ENCODE results near the gene HAO1. TPM values are rescaled to one million over a fixed set of nuclear protein-coding genes. Genes with fewer than 3 reads are reported as not detected.
"Not testable (repeated sequence)": the region's sequence is repeated elsewhere in the genome, so short reads cannot be mapped to it uniquely, and the experiment has no call there.

HAO1 gene
- total RNA-seq, 1 donor from 2014 or later = not detected

- Histone ChIP-seq H3K9ac (no peak overlapping the region), H2AFZ (replicated peaks) (no peak overlapping the region), H3K4me3 (no peak overlapping the region), H3K9me3 (ENCODE audit: low read depth) (no peaks in the 10 kb centered on the region), H3F3A (ENCODE audit: low read depth) (no peaks in the 10 kb centered on the region), H4K20me1 (ENCODE audit: low read depth) (no peaks in the 10 kb centered on the region), H3K4me2 (no peak overlapping the region), H3K79me2 (ENCODE audit: low read depth) (no peaks in the 10 kb centered on the region), H3K27ac (no peak overlapping the region), H3K4me1 (no peaks in the 10 kb centered on the region), H3K36me3 (no peaks in the 10 kb centered on the region), H3K27me3 (no peaks in the 10 kb centered on the region)
- DNase-seq (ENCODE audit: low spot score) = no peak
- Mint-ChIP-seq H3K27me3 (ENCODE audit: insufficient read depth, low read depth) (no peaks in the 10 kb centered on the region), H3K4me1 (peaks cover 4% of the 10 kb centered on the region), H3K36me3 (no peaks in the 10 kb centered on the region), H3K27ac (no peak overlapping the region), H3K9me3 (no peaks in the 10 kb centered on the region), H3K4me3 (no peak overlapping the region)
- TF ChIP-seq CTCF (IDR thresholded peaks at IDR 0.05) (no peak), EZH2 (IDR thresholded peaks at IDR 0.05) (no peak), EZH2phosphoT487 (IDR thresholded peaks at IDR 0.05) (no peak)
These were observed 98.8 kb downstream of the HAO1 start for GRCh38 chr20:7841291-7841970.

GRCh38 chr20:7836076-7836475, 104.2 kb downstream of the HAO1 start:
- H3K4me3 Mint-ChIP-seq = no peak overlapping the region
- no peak overlapping the region for H3K27ac Mint-ChIP-seq
- H3K9me3 Mint-ChIP-seq = peaks cover 5% of the 10 kb centered on the region
- H3K27me3 ChIP-seq = no peaks in the 10 kb centered on the region
- no peak overlapping the region for H3K4me2 ChIP-seq
- H4K20me1 ChIP-seq (ENCODE audit: low read depth) = no peaks in the 10 kb centered on the region
- no peaks in the 10 kb centered on the region for H3K79me2 ChIP-seq (ENCODE audit: low read depth)
- no peaks in the 10 kb centered on the region for H3F3A ChIP-seq (ENCODE audit: low read depth)
- H3K9ac ChIP-seq = no peak overlapping the region
- H3K36me3 Mint-ChIP-seq = no peaks in the 10 kb centered on the region
- no peak overlapping the region for H2AFZ ChIP-seq (replicated peaks)
- no peak for TF ChIP-seq CTCF (IDR thresholded peaks at IDR 0.05)
- no peak for TF ChIP-seq EZH2phosphoT487 (IDR thresholded peaks at IDR 0.05)
- TF ChIP-seq EZH2 (IDR thresholded peaks at IDR 0.05) = no peak
- no peak overlapping the region for H3K4me3 ChIP-seq
- no peak for DNase-seq (ENCODE audit: low spot score)
- H3K27ac ChIP-seq = no peak overlapping the region
- no peaks in the 10 kb centered on the region for H3K9me3 ChIP-seq (ENCODE audit: low read depth)
- H3K4me1 Mint-ChIP-seq = no peaks in the 10 kb centered on the region
- no peaks in the 10 kb centered on the region for H3K4me1 ChIP-seq
- no peaks in the 10 kb centered on the region for H3K36me3 ChIP-seq
- H3K27me3 Mint-ChIP-seq (ENCODE audit: insufficient read depth, low read depth) = no peaks in the 10 kb centered on the region

GRCh38 chr20:7834441-7834840, 105.8 kb downstream of the HAO1 start:
- H3K9ac ChIP-seq; H3K4me1 Mint-ChIP-seq; H3K27me3 ChIP-seq; DNase-seq (ENCODE audit: low spot score); H3K4me3 ChIP-seq; H2AFZ ChIP-seq (replicated peaks); H3F3A ChIP-seq (ENCODE audit: low read depth); H3K27ac Mint-ChIP-seq; H3K36me3 ChIP-seq; H3K9me3 ChIP-seq (ENCODE audit: low read depth); H3K4me1 ChIP-seq; H3K4me2 ChIP-seq; H3K36me3 Mint-ChIP-seq; H4K20me1 ChIP-seq (ENCODE audit: low read depth); H3K27ac ChIP-seq; H3K4me3 Mint-ChIP-seq; H3K9me3 Mint-ChIP-seq; H3K79me2 ChIP-seq (ENCODE audit: low read depth); H3K27me3 Mint-ChIP-seq (ENCODE audit: insufficient read depth, low read depth): not testable (repeated sequence)

Small RNA genes within 50 kb of the gene (small RNA-seq; reads per million reads assigned to genes)
- not detected for gene AL021879.1

Other genes starting within 250 kb of the HAO1 start
- 9.3 and 10.4 TPM in 2 replicates for gene TMX4, start 79.3 kb upstream of the HAO1 start, total RNA-seq (ENCODE audit: low replicate concordance)
- gene PLCB1, start 191.8 kb upstream of the HAO1 start, total RNA-seq (ENCODE audit: low replicate concordance) = 24.7 and 30.2 TPM in 2 replicates